Left lung (tissue), 10 donors: ENCODE measurements around the gene DPPA5. TPM values are rescaled to one million over a fixed set of nuclear protein-coding genes. Genes with fewer than 3 reads are reported as not detected.
A peak's percentile ranks its signal among the peaks of the same experiment; 100 is the strongest.
"Not testable (repeated sequence)": the region's sequence is repeated elsewhere in the genome, so short reads cannot be mapped to it uniquely, and the experiment has no call there.

Experiments
- ATAC-seq: fragments of 200-7000 bp; cut with Tn5 transposase; one replicate; pipeline ENCODE4 v1.9.1; 2020; ENCODE audit warnings: moderate library complexity
- DNase-seq, 4 donors: peaks; one replicate each; pipeline ENCODE4 v3.0.0-alpha.2; 2013 to 2020
- H3K27ac ChIP-seq, 2 donors: fragments of 200-600 bp; sonication (generic) in 1 of 2; one replicate each; pipeline versions ENCODE4 v1.5.0 to v1.8.0; 2020 to 2021
- H3K27me3 ChIP-seq, 2 donors: fragments of 200-600 bp; sonication (generic) in 1 of 2; one replicate each; pipeline versions ENCODE4 v1.5.0 to v1.8.0; 2020 to 2021
- H3K36me3 ChIP-seq, 2 donors: fragments of 200-600 bp; sonication (generic) in 1 of 2; one replicate each; pipeline versions ENCODE4 v1.5.0 to v1.8.0; 2020 to 2021
- H3K4me1 ChIP-seq, 2 donors: fragments of 200-600 bp; one replicate each; pipeline ENCODE4 v1.8.0; 2021
- H3K4me3 ChIP-seq, 2 donors: fragments of 200-600 bp; sonication (generic) in 1 of 2; one replicate each; pipeline versions ENCODE4 v1.5.0 to v1.8.0; 2020 to 2021; ENCODE audit warnings: mild to moderate bottlenecking in 1 of 2
- H3K9me3 ChIP-seq, 2 donors: fragments of 200-600 bp; sonication (generic) in 1 of 2; one replicate each; pipeline versions ENCODE4 v1.5.0 to v1.8.0; 2020 to 2021
- CTCF ChIP-seq, 2 donors: fragments of 200-600 bp; sonication (generic) in 1 of 2; IDR thresholded peaks; one replicate each; pipeline versions ENCODE4 v1.5.0 to v1.8.0; 2021; ENCODE audit warnings: antibody characterized with exemption in 2 of 2
- intact Hi-C, 2 donors: fragments of 100-400 bp; cut with DNase I; formaldehyde crosslinking; loops; one replicate each; pipeline versions ENCODE4 v1.11.2 to v1.14.2; 2022
- polyA plus RNA-seq, 6 donors: library from polyadenylated mRNA; unstranded; fragments of 120-200 nt; gene quantifications; one replicate each; pipeline ENCODE4 v1.2.1, GENCODE V29; 2013; ENCODE audit not compliant: insufficient read length in 6 of 6
- total RNA-seq, 2 donors: library from RNA; stranded (reverse); fragmentation: NEBNext Ultra II Directional; extraction: Animal tissue kit (Norgen Biotek cat#: 25700); gene quantifications; one replicate each; pipeline ENCODE4 v1.2.1, GENCODE V29; 2021
- donor health status: DM: no; HTN: yes; CAD: no.
- donor health status: DM: no; HTN: no; CAD: no.

The DPPA5 gene
- total and polyA plus RNA-seq, 8 donors, result not detected

- TF ChIP-seq CTCF (IDR thresholded peaks at IDR 0.05), result no peak
- no peak for DNase-seq
- H3K4me3 ChIP-seq, result no peak overlapping the region
- intact Hi-C loops, result no loop called here
- H3K9me3 ChIP-seq, result no peaks in the 10 kb centered on the region
- no peak overlapping the region for H3K27ac ChIP-seq
- H3K36me3 ChIP-seq, result no peaks in the 10 kb centered on the region
- no peaks in the 10 kb centered on the region for H3K27me3 ChIP-seq
- H3K4me1 ChIP-seq, result peaks cover 0 to 10% of the 10 kb centered on the region in 2 donors
- no peak for ATAC-seq
Observed at GRCh38 chr6:73393278-73393677, 39.2 kb upstream of the DPPA5 start.

- H3K36me3 ChIP-seq, H3K4me1 ChIP-seq, H3K9me3 ChIP-seq, H3K4me3 ChIP-seq, ATAC-seq, H3K27ac ChIP-seq, intact Hi-C loops, H3K27me3 ChIP-seq: not testable (repeated sequence)
- peak in 1 of 4 donors; percentile 3 for DNase-seq
Observed at GRCh38 chr6:73392188-73392587, 38.1 kb upstream of the DPPA5 start.

- no peak for DNase-seq
- H3K4me1 ChIP-seq, result peaks cover 0 to 10% of the 10 kb centered on the region in 2 donors
- no peak for TF ChIP-seq CTCF (IDR thresholded peaks at IDR 0.05)
- ATAC-seq, result no peak
- no peak overlapping the region for H3K4me3 ChIP-seq
- no peaks in the 10 kb centered on the region for H3K9me3 ChIP-seq
- no peak overlapping the region for H3K27ac ChIP-seq
- intact Hi-C loops, result no loop called here
- H3K27me3 ChIP-seq, result no peaks in the 10 kb centered on the region
- no peaks in the 10 kb centered on the region for H3K36me3 ChIP-seq
Observed at GRCh38 chr6:73391675-73392074, 37.6 kb upstream of the DPPA5 start.

- Histone ChIP-seq H3K27ac (no peak overlapping the region), H3K27me3 (no peaks in the 10 kb centered on the region), H3K4me1 (peaks cover 0 to 10% of the 10 kb centered on the region in 2 donors), H3K36me3 (no peaks in the 10 kb centered on the region), H3K4me3 (no peak overlapping the region), H3K9me3 (no peaks in the 10 kb centered on the region)
- DNase-seq (no peak), ATAC-seq (no peak)
- TF ChIP-seq CTCF (IDR thresholded peaks at IDR 0.05), result no peak
- intact Hi-C loops, result no loop called here
Observed at GRCh38 chr6:73389854-73390253, 35.8 kb upstream of the DPPA5 start.

- H3K4me1 ChIP-seq, result peaks cover 0 to 10% of the 10 kb centered on the region in 2 donors
- peak overlapping the region; percentile 44 to 79 for H3K27ac ChIP-seq
- intact Hi-C loops, result no loop called here
- peak; percentile 49 to 86 (median 66) for DNase-seq
- ATAC-seq, result peak; percentile 92
- peak; percentile 23 to 36 for TF ChIP-seq CTCF (IDR thresholded peaks at IDR 0.05)
- no peaks in the 10 kb centered on the region for H3K9me3 ChIP-seq
- no peaks in the 10 kb centered on the region for H3K27me3 ChIP-seq
- H3K4me3 ChIP-seq, result peak overlapping the region; percentile 37 to 46
- no peaks in the 10 kb centered on the region for H3K36me3 ChIP-seq
Observed at GRCh38 chr6:73388800-73389512, 34.9 kb upstream of the DPPA5 start.

GRCh38 chr6:73388433-73388799, 34.3 kb upstream of the DPPA5 start:
- intact Hi-C loops, result no loop called here
- no peaks in the 10 kb centered on the region for H3K9me3 ChIP-seq
- H3K36me3 ChIP-seq, result no peaks in the 10 kb centered on the region
- peak; percentile 43 for ATAC-seq
- H3K27me3 ChIP-seq, result no peaks in the 10 kb centered on the region
- no peak for TF ChIP-seq CTCF (IDR thresholded peaks at IDR 0.05)
- DNase-seq, result no peak
- H3K4me3 ChIP-seq, result peak overlapping the region; percentile 37 to 46
- H3K4me1 ChIP-seq, result peaks cover 0 to 10% of the 10 kb centered on the region in 2 donors
- peak overlapping the region in 1 of 2 donors; percentile 79 for H3K27ac ChIP-seq
